ENCODE data around the gene ZNF804A. TPM values are rescaled to one million over a fixed set of nuclear protein-coding genes. Genes with fewer than 3 reads are reported as not detected.

ZNF804A gene
- total RNA-seq, 1 donor from 2014 or later: not detected

GRCh38 chr2:184721881-184722280 lies 123.6 kb downstream of the ZNF804A start:
- Mint-ChIP-seq H3K4me1 (ENCODE audit: unreplicated experiment) (no peaks in the 10 kb centered on the region), H3K9me3 (ENCODE audit: unreplicated experiment) (no peaks in the 10 kb centered on the region), H3K36me3 (ENCODE audit: unreplicated experiment) (no peaks in the 10 kb centered on the region), H3K27ac (ENCODE audit: unreplicated experiment) (no peak overlapping the region), H3K27me3 (ENCODE audit: unreplicated experiment) (peaks cover 2% of the 10 kb centered on the region), H3K4me3 (ENCODE audit: unreplicated experiment) (no peak overlapping the region)
- no peak for TF ChIP-seq CTCF (IDR thresholded peaks at IDR 0.05)
- no peak for DNase-seq (ENCODE audit: extremely low spot score, unreplicated experiment)

- DNase-seq (ENCODE audit: extremely low spot score, unreplicated experiment): no peak
- no peaks in the 10 kb centered on the region for H3K4me1 Mint-ChIP-seq (ENCODE audit: unreplicated experiment)
- H3K27me3 Mint-ChIP-seq (ENCODE audit: unreplicated experiment): peaks cover 2% of the 10 kb centered on the region
- TF ChIP-seq CTCF (IDR thresholded peaks at IDR 0.05): no peak
- no peak overlapping the region for H3K27ac Mint-ChIP-seq (ENCODE audit: unreplicated experiment)
- no peaks in the 10 kb centered on the region for H3K9me3 Mint-ChIP-seq (ENCODE audit: unreplicated experiment)
- H3K36me3 Mint-ChIP-seq (ENCODE audit: unreplicated experiment): no peaks in the 10 kb centered on the region
- H3K4me3 Mint-ChIP-seq (ENCODE audit: unreplicated experiment): no peak overlapping the region
Observed at GRCh38 chr2:184727813-184728212, 129.5 kb downstream of the ZNF804A start.

GRCh38 chr2:184728411-184728810 lies 130.1 kb downstream of the ZNF804A start:
- TF ChIP-seq CTCF (IDR thresholded peaks at IDR 0.05): no peak
- no peak overlapping the region for H3K4me3 Mint-ChIP-seq (ENCODE audit: unreplicated experiment)
- H3K36me3 Mint-ChIP-seq (ENCODE audit: unreplicated experiment): no peaks in the 10 kb centered on the region
- no peak overlapping the region for H3K27ac Mint-ChIP-seq (ENCODE audit: unreplicated experiment)
- H3K27me3 Mint-ChIP-seq (ENCODE audit: unreplicated experiment): peaks cover 2% of the 10 kb centered on the region
- no peaks in the 10 kb centered on the region for H3K9me3 Mint-ChIP-seq (ENCODE audit: unreplicated experiment)
- no peaks in the 10 kb centered on the region for H3K4me1 Mint-ChIP-seq (ENCODE audit: unreplicated experiment)
- no peak for DNase-seq (ENCODE audit: extremely low spot score, unreplicated experiment)

- Mint-ChIP-seq H3K4me1 (ENCODE audit: unreplicated experiment) (no peaks in the 10 kb centered on the region), H3K9me3 (ENCODE audit: unreplicated experiment) (no peaks in the 10 kb centered on the region), H3K27ac (ENCODE audit: unreplicated experiment) (no peak overlapping the region), H3K36me3 (ENCODE audit: unreplicated experiment) (no peaks in the 10 kb centered on the region), H3K4me3 (ENCODE audit: unreplicated experiment) (no peak overlapping the region), H3K27me3 (ENCODE audit: unreplicated experiment) (no peaks in the 10 kb centered on the region)
- no peak for DNase-seq (ENCODE audit: extremely low spot score, unreplicated experiment)
- no peak for TF ChIP-seq CTCF (IDR thresholded peaks at IDR 0.05)
Observed at GRCh38 chr2:184729581-184729980, 131.3 kb downstream of the ZNF804A start.

- Mint-ChIP-seq H3K27ac (ENCODE audit: unreplicated experiment) (no peak overlapping the region), H3K27me3 (ENCODE audit: unreplicated experiment) (no peaks in the 10 kb centered on the region), H3K4me1 (ENCODE audit: unreplicated experiment) (no peaks in the 10 kb centered on the region), H3K9me3 (ENCODE audit: unreplicated experiment) (no peaks in the 10 kb centered on the region), H3K36me3 (ENCODE audit: unreplicated experiment) (no peaks in the 10 kb centered on the region), H3K4me3 (ENCODE audit: unreplicated experiment) (no peak overlapping the region)
- no peak for TF ChIP-seq CTCF (IDR thresholded peaks at IDR 0.05)
- no peak for DNase-seq (ENCODE audit: extremely low spot score, unreplicated experiment)
Observed at GRCh38 chr2:184730288-184730687, 132.0 kb downstream of the ZNF804A start.

Measured in osteocyte (in vitro differentiated cells).